Dendritic cell treated with granulocyte-macrophage colony-stimulating factor and Interleukin-4, amounts not matched to agents 40 ng/mL and 50 ng/mL, for 4 days (primary cell): Measurements from ENCODE around the gene ZSCAN22.

Experiments used
- H3K27ac Mint-ChIP-seq: one replicate; pipeline ENCODE4 v1.8.0; 2022; ENCODE audit warnings: mild to moderate bottlenecking, mixed read lengths
- H3K27me3 Mint-ChIP-seq: one replicate; pipeline ENCODE4 v1.8.0; 2022; ENCODE audit warnings: mild to moderate bottlenecking, mixed read lengths
- H3K36me3 Mint-ChIP-seq: one replicate; pipeline ENCODE4 v1.8.0; 2022; ENCODE audit warnings: low read depth, mixed read lengths
- H3K4me1 Mint-ChIP-seq: one replicate; pipeline ENCODE4 v1.8.0; 2022; ENCODE audit warnings: low read depth, mixed read lengths
- H3K4me3 Mint-ChIP-seq: one replicate; pipeline ENCODE4 v1.8.0; 2022; ENCODE audit warnings: mild to moderate bottlenecking, moderate library complexity, mixed read lengths
- H3K9me3 Mint-ChIP-seq: one replicate; pipeline ENCODE4 v1.8.0; 2022; ENCODE audit warnings: mixed read lengths
- intact Hi-C: fragments of 100-400 bp; cut with micrococcal nuclease; formaldehyde crosslinking; loops from one replicate; pipeline ENCODE4 v1.15.0; 2022

The ZSCAN22 gene

DNA sequence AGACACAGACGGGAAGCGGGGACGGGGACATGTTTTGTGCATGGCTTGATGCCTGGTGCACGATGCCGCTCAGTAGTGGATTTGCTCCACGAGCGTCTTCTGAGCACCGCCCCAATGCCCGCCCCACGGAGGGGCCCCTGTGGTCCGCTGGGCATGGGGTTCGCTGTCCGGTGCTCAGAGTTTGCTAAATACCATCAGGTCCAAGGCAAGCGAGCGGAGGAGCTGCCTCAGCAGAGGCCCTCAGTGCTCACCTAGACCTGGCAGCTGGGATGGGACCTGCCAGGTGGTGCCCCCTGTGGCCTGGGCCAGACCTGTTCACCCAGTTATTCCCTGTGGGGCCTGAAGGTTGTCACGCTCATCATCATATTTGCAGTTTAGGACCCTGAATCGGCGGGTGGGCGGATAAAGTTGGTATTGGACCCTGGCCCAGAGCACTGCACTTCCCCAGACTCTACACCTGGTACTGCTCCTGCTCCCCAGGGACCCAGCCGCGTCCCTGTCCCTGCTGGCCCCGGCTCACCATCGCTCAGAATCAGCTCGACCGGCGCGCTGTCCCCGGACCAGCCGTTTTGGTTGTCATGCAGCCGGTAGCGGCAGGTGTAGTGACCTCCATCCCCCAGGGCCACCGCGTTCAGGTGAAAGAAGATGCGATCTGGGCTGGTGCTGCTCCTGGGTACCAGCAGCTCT, 24.2 kb downstream of the ZSCAN22 start:
- H3K4me3 Mint-ChIP-seq: no peak overlapping the region
- peaks cover 56% of the 10 kb centered on the region for H3K36me3 Mint-ChIP-seq
- H3K27ac Mint-ChIP-seq: no peak overlapping the region
- intact Hi-C loops: no loop called here
- no peaks in the 10 kb centered on the region for H3K9me3 Mint-ChIP-seq
- H3K4me1 Mint-ChIP-seq: peaks cover 18% of the 10 kb centered on the region
- H3K27me3 Mint-ChIP-seq: peaks cover 44% of the 10 kb centered on the region

GRCh38 chr19:58351558-58351878, 24.7 kb downstream of the ZSCAN22 start:
- Mint-ChIP-seq H3K9me3 (no peaks in the 10 kb centered on the region), H3K27me3 (peaks cover 48% of the 10 kb centered on the region), H3K4me3 (no peak overlapping the region), H3K27ac (no peak overlapping the region), H3K4me1 (peaks cover 18% of the 10 kb centered on the region), H3K36me3 (peaks cover 55% of the 10 kb centered on the region)
- intact Hi-C loops: no loop called here

DNA sequence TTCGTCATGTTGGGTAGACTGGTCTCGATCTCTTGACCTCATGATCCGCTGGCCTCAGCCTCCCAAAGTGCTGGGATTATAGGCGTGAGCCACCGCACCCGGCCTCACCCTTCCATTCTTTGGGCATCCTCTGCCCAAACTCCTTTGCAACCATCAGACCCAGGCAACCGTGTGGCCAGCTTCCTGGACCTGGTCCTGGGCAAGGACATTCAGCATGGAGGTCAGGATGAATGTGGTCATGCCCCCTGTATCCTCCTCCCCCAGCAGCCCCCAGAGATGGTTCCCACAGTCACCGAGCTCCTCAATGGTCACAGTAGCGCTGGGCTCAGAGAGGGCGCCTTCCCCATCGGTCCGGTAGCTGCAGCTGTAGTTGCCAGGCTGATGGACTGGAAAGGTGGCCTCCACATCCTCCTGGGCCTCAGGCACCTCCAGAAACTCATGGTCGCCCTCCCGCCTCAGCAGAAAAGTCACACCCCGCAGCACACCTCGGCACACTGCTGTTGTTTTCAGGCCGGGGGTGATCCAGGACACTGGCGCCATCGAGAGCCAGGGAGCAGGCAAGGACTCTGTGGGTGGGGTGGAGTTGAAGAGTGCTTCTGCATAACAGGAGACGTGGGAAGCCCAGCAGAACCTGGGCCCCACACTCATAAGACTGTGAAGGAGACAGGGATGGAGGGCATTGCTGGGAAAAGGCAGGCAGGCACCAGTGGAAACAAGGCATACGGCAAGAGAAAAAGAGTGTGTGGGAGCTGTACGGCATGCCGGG, 25.4 kb downstream of the ZSCAN22 start:
- H3K4me3 Mint-ChIP-seq: no peak overlapping the region
- H3K36me3 Mint-ChIP-seq: peaks cover 50% of the 10 kb centered on the region
- H3K27ac Mint-ChIP-seq: no peak overlapping the region
- H3K27me3 Mint-ChIP-seq: peaks cover 51% of the 10 kb centered on the region
- intact Hi-C loops: no loop called here
- H3K9me3 Mint-ChIP-seq: no peaks in the 10 kb centered on the region
- peaks cover 20% of the 10 kb centered on the region for H3K4me1 Mint-ChIP-seq

DNA sequence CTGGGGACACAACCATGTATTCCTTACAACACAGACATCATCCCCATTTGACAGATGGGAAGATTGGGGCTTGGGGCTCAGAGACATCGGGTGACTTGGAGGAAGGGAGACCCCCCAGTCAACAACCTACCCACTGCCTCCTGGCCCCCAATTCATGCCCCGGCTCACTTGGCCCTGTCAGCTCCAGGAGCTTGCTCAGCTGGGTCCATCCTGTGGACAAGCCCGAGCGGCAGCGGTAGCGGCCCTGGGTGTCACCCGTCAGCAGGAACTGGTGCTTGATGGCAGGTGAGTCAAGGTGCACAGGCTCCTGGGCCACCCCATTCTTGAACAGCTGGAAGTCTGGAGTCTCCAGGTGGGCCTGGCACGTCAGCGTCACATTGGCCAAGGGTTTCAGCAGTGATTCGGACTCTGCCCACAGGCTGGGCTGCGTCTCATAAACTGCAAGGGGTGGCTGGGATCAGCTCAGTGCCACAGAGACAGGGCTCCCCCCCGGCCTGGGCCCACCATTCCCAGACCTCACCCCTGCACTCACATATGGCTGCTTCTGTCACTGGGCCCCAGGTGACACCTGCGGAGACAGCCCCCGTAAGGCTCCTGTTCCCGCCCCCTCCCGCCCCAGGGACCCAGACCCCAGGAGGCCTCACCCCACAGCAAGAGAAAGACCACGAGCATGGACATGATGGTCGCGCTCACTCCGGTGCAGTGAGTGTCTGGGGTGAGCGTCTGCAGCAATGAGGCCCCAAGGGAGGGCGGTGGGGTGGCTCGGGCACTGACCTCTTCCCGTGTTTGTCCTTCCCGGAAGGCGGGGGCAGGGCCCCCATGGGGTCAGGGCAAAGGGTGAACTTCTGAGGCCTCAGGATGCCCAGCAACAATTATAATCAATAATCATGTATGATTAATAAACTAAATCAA, 26.2 kb downstream of the ZSCAN22 start, which contains the start of gene A1BG:
TSS of gene A1BG (minus strand) at position 733 of the 912 bp plus-strand sequence. CDS start at position 678, 55 bp downstream.
- Mint-ChIP-seq H3K36me3 (peaks cover 44% of the 10 kb centered on the region), H3K4me3 (no peak within 1 kb of the TSS), H3K9me3 (no peaks in the 10 kb centered on the region), H3K4me1 (peaks cover 27% of the 10 kb centered on the region), H3K27ac (no peak within 1 kb of the TSS), H3K27me3 (peaks cover 56% of the 10 kb centered on the region)
- intact Hi-C loops: no loop called here

- H3K4me1 Mint-ChIP-seq: peaks cover 27% of the 10 kb centered on the region
- peaks cover 44% of the 10 kb centered on the region for H3K36me3 Mint-ChIP-seq
- no peak overlapping the region for H3K4me3 Mint-ChIP-seq
- intact Hi-C loops: no loop called here
- H3K27me3 Mint-ChIP-seq: peaks cover 61% of the 10 kb centered on the region
- no peaks in the 10 kb centered on the region for H3K9me3 Mint-ChIP-seq
- H3K27ac Mint-ChIP-seq: no peak overlapping the region
Observed at GRCh38 chr19:58353717-58354477, 27.1 kb downstream of the ZSCAN22 start.

- intact Hi-C loops: no loop called here
- H3K4me3 Mint-ChIP-seq: no peak overlapping the region
- H3K4me1 Mint-ChIP-seq: peaks cover 23% of the 10 kb centered on the region
- no peak overlapping the region for H3K27ac Mint-ChIP-seq
- peaks cover 58% of the 10 kb centered on the region for H3K27me3 Mint-ChIP-seq
- H3K36me3 Mint-ChIP-seq: peaks cover 40% of the 10 kb centered on the region
- no peaks in the 10 kb centered on the region for H3K9me3 Mint-ChIP-seq
Observed at GRCh38 chr19:58354478-58355030, 27.8 kb downstream of the ZSCAN22 start.

GRCh38 chr19:58355215-58355796, 28.5 kb downstream of the ZSCAN22 start:
- intact Hi-C loops: no loop called here
- Mint-ChIP-seq H3K4me1 (peaks cover 20% of the 10 kb centered on the region), H3K36me3 (peaks cover 32% of the 10 kb centered on the region), H3K4me3 (no peak overlapping the region), H3K27ac (no peak overlapping the region), H3K9me3 (no peaks in the 10 kb centered on the region), H3K27me3 (peaks cover 53% of the 10 kb centered on the region)

DNA sequence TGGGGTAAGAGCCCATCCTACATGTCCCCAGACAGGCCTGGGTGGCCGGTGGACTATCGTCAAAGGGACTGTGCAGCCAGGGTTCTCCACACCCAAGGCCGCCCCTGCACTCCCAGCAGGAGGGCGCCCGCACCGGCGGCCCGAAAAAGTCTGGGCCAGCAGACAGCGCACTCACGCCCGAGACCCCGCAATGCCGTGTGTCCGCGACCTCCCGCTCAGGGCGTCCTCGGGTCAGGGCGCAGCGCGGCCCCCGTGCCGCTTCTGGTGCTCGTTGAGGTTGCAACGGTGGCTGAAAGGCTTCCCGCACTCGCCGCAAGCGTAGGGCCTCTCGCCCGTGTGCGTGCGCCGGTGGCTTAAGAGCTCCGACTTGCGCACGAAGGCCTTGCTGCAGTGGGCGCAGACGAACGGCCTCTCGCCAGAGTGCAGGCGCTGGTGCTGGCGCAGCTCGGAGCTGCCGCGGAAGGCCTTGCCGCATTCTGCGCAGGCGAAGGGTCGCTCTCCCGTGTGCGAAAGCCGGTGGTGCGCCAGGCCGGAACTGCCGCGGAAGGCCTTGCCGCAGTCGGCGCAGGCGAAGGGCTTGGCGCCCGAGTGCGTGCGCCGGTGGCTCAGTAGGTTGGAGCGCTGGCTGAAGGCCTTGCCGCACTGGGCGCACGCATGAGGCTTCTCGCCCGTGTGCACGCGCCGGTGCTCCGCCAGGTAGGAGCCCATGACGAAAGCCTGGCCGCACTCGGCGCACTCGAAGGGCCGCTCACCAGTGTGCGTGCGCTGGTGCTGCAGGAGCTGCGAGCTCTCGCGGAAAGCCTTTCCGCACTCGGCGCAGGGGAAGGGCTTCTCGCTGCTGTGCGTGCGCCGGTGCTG, 29.3 kb downstream of the ZSCAN22 start:
- intact Hi-C loops: no loop called here
- peak overlapping the region; percentile 37 for H3K4me3 Mint-ChIP-seq
- H3K27ac Mint-ChIP-seq: no peak overlapping the region
- H3K27me3 Mint-ChIP-seq: peaks cover 48% of the 10 kb centered on the region
- no peaks in the 10 kb centered on the region for H3K9me3 Mint-ChIP-seq
- peaks cover 24% of the 10 kb centered on the region for H3K36me3 Mint-ChIP-seq
- H3K4me1 Mint-ChIP-seq: peaks cover 20% of the 10 kb centered on the region

DNA sequence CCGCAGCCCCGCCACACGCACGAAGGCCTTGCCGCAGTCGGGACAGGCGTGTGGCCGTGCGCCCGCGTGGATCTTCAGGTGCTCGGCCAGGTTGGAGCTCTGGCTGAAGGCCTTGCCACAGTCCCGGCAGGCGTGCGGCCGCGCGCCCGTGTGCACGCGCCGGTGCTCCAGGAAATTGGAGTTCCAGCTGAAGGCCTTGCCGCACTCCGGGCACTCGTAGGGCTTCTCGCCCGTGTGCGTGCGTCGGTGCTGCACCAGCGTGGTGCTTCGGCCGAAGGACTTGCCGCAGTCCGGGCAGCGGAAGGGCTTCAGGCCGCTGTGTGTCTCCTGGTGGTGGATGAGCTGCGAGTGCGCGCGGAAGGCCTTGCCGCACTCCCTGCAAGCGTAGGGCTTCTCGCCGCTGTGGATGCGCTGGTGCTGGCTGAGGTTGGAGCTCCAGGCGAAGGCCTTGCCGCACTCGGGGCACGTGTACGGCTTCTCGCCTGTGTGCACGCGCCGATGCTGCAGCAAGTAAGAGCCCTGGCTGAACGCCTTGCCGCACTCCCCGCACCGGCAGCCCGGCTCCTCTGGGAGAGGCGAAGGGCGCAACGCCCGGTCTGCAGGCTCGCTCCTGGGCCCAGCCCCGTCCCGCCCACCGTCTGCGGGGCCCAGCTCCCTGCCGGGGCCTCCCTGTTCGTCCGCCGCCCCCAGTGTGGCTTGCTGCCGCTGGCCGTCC, 30.1 kb downstream of the ZSCAN22 start:
- peaks cover 23% of the 10 kb centered on the region for H3K4me1 Mint-ChIP-seq
- intact Hi-C loops: no loop called here
- H3K4me3 Mint-ChIP-seq: peak overlapping the region; percentile 37
- peaks cover 19% of the 10 kb centered on the region for H3K36me3 Mint-ChIP-seq
- no peaks in the 10 kb centered on the region for H3K9me3 Mint-ChIP-seq
- H3K27ac Mint-ChIP-seq: no peak overlapping the region
- peaks cover 43% of the 10 kb centered on the region for H3K27me3 Mint-ChIP-seq

DNA sequence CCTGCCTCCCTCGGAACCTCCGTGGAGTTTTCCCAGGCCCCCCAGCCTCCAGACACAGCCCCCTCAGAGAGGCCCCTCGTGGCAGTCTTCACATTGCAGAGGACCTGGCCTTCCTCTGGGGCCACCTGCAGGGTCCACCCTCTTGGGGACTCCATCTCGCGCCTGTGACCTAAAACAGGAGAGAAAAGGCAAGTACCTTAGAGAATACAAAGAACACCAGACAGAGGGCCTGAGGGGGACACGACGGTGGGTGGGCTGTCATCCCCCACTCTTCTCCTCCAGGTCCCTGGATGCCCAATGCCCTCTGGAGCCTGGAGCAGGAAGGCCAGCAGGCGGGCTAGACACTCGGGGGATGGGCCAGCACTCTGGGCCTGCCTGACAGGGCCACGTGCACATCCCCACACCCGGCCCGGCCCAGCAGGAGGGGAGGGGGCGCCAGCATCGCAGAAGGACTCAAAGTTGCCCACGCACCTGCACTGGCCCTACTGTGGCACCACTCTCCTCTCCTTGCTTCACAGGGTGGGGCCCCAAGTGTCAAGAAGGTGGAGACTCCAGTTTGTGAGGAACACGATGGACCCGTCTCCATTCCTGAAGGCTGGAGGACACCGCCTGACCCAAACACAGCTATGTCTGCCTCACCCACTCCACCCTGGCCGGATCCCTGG, 30.8 kb downstream of the ZSCAN22 start:
- Mint-ChIP-seq H3K27ac (no peak overlapping the region), H3K36me3 (peaks cover 18% of the 10 kb centered on the region), H3K4me3 (no peak overlapping the region), H3K27me3 (peaks cover 43% of the 10 kb centered on the region), H3K9me3 (no peaks in the 10 kb centered on the region), H3K4me1 (peaks cover 27% of the 10 kb centered on the region)
- intact Hi-C loops: no loop called here

GRCh38 chr19:58361900-58362271, 35.1 kb downstream of the ZSCAN22 start:
- Mint-ChIP-seq H3K4me3 (peak overlapping the region; percentile 96), H3K27me3 (peaks cover 17% of the 10 kb centered on the region), H3K9me3 (no peaks in the 10 kb centered on the region), H3K36me3 (peaks cover 9% of the 10 kb centered on the region), H3K4me1 (peaks cover 29% of the 10 kb centered on the region), H3K27ac (peak overlapping the region; percentile 98)
- intact Hi-C loops: loop anchor here (1.0 to 2.0 kb wide), 4 partner anchors 19 to 57 kb away; partner anchors contain the start of genes ERVK3-1 and ZNF837
